ENCODE data around the gene BCO1.

The BCO1 gene

DNA sequence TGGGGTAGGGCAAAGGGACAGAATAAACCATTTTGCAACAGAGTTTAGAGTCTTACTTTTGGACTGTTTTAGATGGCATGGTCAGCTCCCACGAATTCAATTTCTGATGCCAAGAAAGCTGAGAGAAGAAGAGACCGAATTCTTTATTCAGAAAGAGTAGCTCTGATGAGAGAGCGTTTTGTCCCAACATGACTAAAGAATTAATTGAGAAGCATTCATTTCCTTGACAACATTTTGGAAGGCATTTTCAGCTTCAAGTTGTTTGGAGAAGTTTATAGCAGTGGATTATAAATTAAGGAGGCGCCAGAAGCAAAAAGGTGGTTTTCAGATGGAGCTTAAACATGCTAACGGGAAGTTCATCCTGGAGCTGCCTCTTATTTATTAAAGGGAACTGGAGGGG, 88.5 kb downstream of the BCO1 start:
- Histone ChIP-seq H3K27ac (no peak overlapping the region), H3K4me3 (no peak overlapping the region)
- no peak for DNase-seq (ENCODE audit: low spot score)
- TF ChIP-seq, protein P1, sequence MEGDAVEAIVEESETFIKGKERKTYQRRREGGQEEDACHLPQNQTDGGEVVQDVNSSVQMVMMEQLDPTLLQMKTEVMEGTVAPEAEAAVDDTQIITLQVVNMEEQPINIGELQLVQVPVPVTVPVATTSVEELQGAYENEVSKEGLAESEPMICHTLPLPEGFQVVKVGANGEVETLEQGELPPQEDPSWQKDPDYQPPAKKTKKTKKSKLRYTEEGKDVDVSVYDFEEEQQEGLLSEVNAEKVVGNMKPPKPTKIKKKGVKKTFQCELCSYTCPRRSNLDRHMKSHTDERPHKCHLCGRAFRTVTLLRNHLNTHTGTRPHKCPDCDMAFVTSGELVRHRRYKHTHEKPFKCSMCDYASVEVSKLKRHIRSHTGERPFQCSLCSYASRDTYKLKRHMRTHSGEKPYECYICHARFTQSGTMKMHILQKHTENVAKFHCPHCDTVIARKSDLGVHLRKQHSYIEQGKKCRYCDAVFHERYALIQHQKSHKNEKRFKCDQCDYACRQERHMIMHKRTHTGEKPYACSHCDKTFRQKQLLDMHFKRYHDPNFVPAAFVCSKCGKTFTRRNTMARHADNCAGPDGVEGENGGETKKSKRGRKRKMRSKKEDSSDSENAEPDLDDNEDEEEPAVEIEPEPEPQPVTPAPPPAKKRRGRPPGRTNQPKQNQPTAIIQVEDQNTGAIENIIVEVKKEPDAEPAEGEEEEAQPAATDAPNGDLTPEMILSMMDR (IDR thresholded peaks at IDR 0.05): no peak

DNA sequence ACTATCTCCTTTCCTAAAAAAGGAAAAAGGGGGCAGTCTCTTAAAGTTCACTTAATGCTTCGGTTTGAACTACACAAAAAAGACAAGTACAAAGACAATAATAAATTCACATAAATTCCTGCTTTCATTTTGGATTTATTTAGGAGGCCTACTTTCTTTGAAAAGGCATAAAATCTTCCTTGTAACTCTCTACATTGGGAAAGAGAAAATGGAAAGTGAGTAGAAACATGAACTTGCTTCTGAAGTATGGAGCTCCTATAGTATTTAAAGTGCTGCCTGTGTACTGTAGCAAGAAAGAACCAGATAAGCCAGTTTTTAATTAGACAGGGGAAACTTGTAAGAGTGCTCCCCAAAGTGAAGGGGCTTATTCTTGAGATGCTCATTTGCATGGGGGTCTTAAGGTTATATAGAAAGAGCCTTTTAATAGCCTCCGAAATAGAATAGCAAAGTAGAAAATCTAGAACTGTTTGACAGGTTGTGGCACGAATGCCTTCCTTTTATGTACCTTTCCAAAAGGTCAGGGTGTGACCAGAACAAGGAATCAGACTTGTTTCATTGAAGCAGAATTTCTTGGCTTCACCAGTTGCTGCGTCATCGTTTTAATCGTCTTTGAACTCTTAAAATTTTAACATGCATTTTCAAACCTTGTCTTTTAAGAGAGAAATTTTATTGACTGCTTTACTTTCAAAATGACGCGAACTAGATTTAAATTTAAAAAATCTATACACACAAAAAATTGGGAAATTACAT, 89.1 kb downstream of the BCO1 start:
- Histone ChIP-seq H3K4me3 (no peak overlapping the region), H3K27ac (no peak overlapping the region)
- TF ChIP-seq, protein P1 (IDR thresholded peaks at IDR 0.05): no peak
- no peak for DNase-seq (ENCODE audit: low spot score)

DNA sequence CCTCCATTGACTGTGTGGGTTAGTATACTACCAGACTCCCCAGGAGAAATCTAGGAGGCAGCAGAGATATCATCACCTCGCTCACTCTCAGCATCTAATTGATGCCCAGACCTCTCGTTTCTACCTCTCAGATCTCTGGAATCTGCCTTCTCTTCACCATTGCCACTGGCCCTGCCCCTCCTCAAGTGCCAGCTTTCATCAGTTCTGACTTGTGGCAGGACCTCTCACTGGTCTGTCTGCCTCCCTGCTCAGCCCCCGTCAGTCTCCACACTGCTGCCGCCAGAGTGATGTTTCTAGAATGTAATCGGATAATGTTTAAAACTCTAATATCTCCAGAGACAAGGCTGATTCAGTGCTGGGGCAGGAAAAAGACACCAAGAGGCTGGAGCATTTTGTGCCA, 91.5 kb downstream of the BCO1 start:
- Histone ChIP-seq H3K27ac (no peak overlapping the region), H3K4me3 (no peak overlapping the region)
- no peak for DNase-seq (ENCODE audit: low spot score)
- TF ChIP-seq, protein P1 (IDR thresholded peaks at IDR 0.05): no peak

DNA sequence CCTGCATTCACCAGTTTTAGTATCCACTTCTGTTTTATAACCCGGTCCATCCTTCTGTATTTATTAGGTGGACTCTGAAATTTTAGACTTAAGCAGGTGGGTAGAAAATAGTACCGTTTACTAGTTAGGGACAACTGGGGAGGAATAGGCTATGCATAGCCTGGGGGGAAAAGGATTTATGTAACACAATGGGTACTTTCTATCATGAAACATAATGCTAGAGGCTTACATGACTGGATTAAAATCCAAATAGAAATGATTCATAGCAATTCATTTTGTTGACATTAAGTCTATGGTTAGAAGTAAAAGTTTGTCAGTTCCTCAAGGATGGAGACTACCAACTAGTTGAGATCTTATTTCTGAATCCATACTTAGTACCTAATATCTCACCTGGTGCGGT, 94.9 kb downstream of the BCO1 start:
- no peak for DNase-seq (ENCODE audit: low spot score)
- no peak overlapping the region for H3K27ac ChIP-seq
- H3K4me3 ChIP-seq: no peak overlapping the region
- TF ChIP-seq, protein P1 (IDR thresholded peaks at IDR 0.05): no peak

DNA sequence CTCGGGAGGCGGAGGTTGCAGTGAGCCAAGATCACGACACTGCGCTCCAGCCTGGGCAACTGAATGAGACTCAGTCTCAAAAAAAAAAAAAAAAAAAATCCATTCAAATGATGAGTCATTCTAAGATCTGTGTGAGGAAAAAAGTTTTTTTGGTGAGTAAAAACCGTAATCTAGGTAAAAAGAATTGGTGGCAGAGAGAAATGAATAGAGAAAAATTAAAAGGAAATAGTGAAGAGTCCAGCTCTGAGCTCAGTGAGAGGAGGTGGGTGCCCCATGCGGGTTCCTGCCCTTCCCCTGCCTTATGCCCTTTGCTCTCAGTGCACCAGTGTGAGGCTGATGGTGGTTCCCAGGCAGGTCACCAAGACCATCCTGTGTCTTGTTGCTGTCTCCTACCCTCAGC, 97.2 kb downstream of the BCO1 start:
- H3K4me3 ChIP-seq: no peak overlapping the region
- DNase-seq (ENCODE audit: low spot score): no peak
- TF ChIP-seq, protein P1 (IDR thresholded peaks at IDR 0.05): no peak
- H3K27ac ChIP-seq: no peak overlapping the region

DNA sequence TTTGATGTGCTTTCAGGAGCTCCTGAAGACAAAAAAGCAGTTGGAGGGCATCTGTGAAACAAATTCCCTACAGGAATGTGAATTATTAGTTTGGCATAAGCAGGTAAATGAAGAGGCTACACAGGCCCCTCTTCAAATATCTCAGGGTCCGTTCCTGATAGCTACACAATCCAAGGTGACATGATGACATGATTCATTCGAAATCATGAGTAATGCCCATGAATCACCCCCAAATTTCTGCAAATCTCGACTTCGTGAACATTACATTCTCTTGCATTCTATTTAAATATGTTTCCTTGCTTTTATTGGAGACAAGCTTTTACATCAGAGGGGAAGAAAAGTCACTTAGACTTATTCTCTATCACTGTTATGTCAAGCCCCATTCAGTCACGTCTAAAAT, 98.6 kb downstream of the BCO1 start:
- no peak for DNase-seq (ENCODE audit: low spot score)

More for the DNA sequence above, 98.6 kb downstream of the BCO1 start:
- TF ChIP-seq, protein P1 (IDR thresholded peaks at IDR 0.05): no peak
- Histone ChIP-seq H3K4me3 (no peak overlapping the region), H3K27ac (no peak overlapping the region)
